ENCODE data around the gene OTOP1. TPM values are rescaled to one million over a fixed set of nuclear protein-coding genes. Genes with fewer than 3 reads are reported as not detected.
"Not testable (repeated sequence)": the region's sequence is repeated elsewhere in the genome, so short reads cannot be mapped to it uniquely, and the experiment has no call there.

OTOP1 gene
- total and polyA plus RNA-seq, 5 donors, result not detected

- intact Hi-C loops (cut with DNase I), result loop anchor here in 1 of 4 donors (5.0 kb wide), 1 partner anchor 81 kb away; no protein-coding TSS in a partner anchor
- no peaks in the 10 kb centered on the region for H3K27me3 ChIP-seq (ENCODE audit: control insufficient read depth, insufficient read depth)
- no peak overlapping the region for H3K4me3 ChIP-seq (ENCODE audit: low read length)
- no peaks in the 10 kb centered on the region for H3K4me1 ChIP-seq (ENCODE audit: control insufficient read depth, insufficient read depth, low read length)
- DNase-seq (peak in 1 of 3 donors; percentile 25), ATAC-seq (peak in 1 of 2 donors; percentile 88)
- no peaks in the 10 kb centered on the region for H3K9me3 ChIP-seq (ENCODE audit: control insufficient read depth, low read length)
- 63% methylated on average over 10 of the region's 10 CpGs for WGBS
- no peak overlapping the region for H3K27ac ChIP-seq (ENCODE audit: low read length)
These were observed 30.1 kb upstream of the OTOP1 start for GRCh38 chr4:4256799-4257198.

- Histone ChIP-seq H3K4me1 (ENCODE audit: control insufficient read depth, insufficient read depth, low read length) (no peaks in the 10 kb centered on the region), H3K9me3 (ENCODE audit: control insufficient read depth, low read length) (no peaks in the 10 kb centered on the region), H3K27ac (ENCODE audit: low read length) (no peak overlapping the region), H3K27me3 (ENCODE audit: control insufficient read depth, insufficient read depth) (no peaks in the 10 kb centered on the region), H3K4me3 (ENCODE audit: low read length) (no peak overlapping the region)
- no peak for DNase-seq
- ATAC-seq, result no peak
- intact Hi-C loops (cut with DNase I), result loop anchor here (5.0 kb wide), 2 partner anchors 78 to 83 kb away; no protein-coding TSS in a partner anchor
- WGBS, result 79% methylated on average over 6 of the region's 6 CpGs
These were observed 27.9 kb upstream of the OTOP1 start for GRCh38 chr4:4254666-4255065.

GRCh38 chr4:4254199-4254598 lies 27.5 kb upstream of the OTOP1 start:
- no peak for DNase-seq
- H3K27me3 ChIP-seq (ENCODE audit: control insufficient read depth, insufficient read depth), result no peaks in the 10 kb centered on the region
- ATAC-seq, result no peak
- 82% methylated on average over 11 of the region's 11 CpGs for WGBS
- no peak overlapping the region for H3K4me3 ChIP-seq (ENCODE audit: low read length)
- no peaks in the 10 kb centered on the region for H3K9me3 ChIP-seq (ENCODE audit: control insufficient read depth, low read length)
- no peak overlapping the region for H3K27ac ChIP-seq (ENCODE audit: low read length)
- intact Hi-C loops (cut with DNase I), result loop anchor here in 3 of 4 donors (5.0 kb wide), 2 partner anchors 78 to 83 kb away; no protein-coding TSS in a partner anchor
- H3K4me1 ChIP-seq (ENCODE audit: control insufficient read depth, insufficient read depth, low read length), result no peaks in the 10 kb centered on the region

- ATAC-seq (no peak), DNase-seq (no peak)
- no peak overlapping the region for H3K4me3 ChIP-seq (ENCODE audit: low read length)
- WGBS, result 82% methylated on average over 8 of the region's 8 CpGs
- no peaks in the 10 kb centered on the region for H3K4me1 ChIP-seq (ENCODE audit: control insufficient read depth, insufficient read depth, low read length)
- H3K9me3 ChIP-seq (ENCODE audit: control insufficient read depth, low read length), result no peaks in the 10 kb centered on the region
- H3K27me3 ChIP-seq (ENCODE audit: control insufficient read depth, insufficient read depth), result no peaks in the 10 kb centered on the region
- intact Hi-C loops (cut with DNase I), result loop anchor here in 3 of 4 donors (5.0 kb wide), 2 partner anchors 82 to 87 kb away; no protein-coding TSS in a partner anchor
- no peak overlapping the region for H3K27ac ChIP-seq (ENCODE audit: low read length)
These were observed 23.1 kb upstream of the OTOP1 start for GRCh38 chr4:4249866-4250265.

- H3K27ac ChIP-seq (ENCODE audit: low read length); H3K27me3 ChIP-seq (ENCODE audit: control insufficient read depth, insufficient read depth); H3K9me3 ChIP-seq (ENCODE audit: control insufficient read depth, low read length); H3K4me1 ChIP-seq (ENCODE audit: control insufficient read depth, insufficient read depth, low read length); H3K4me3 ChIP-seq (ENCODE audit: low read length); ATAC-seq; intact Hi-C loops (cut with DNase I): not testable (repeated sequence)
- DNase-seq, result peak in 1 of 3 donors; percentile 59
- 94% methylated on average over 15 of the region's 15 CpGs for WGBS
These were observed 22.6 kb upstream of the OTOP1 start for GRCh38 chr4:4249342-4249741.

GRCh38 chr4:4248885-4249203 lies 22.1 kb upstream of the OTOP1 start:
- Histone ChIP-seq H3K27ac (ENCODE audit: low read length) (peak overlapping the region; percentile 97), H3K4me3 (ENCODE audit: low read length) (peak overlapping the region; percentile 95), H3K4me1 (ENCODE audit: control insufficient read depth, insufficient read depth, low read length) (no peaks in the 10 kb centered on the region), H3K9me3 (ENCODE audit: control insufficient read depth, low read length) (no peaks in the 10 kb centered on the region), H3K27me3 (ENCODE audit: control insufficient read depth, insufficient read depth) (no peaks in the 10 kb centered on the region)
- no peak for DNase-seq
- no peak for ATAC-seq
- 20% methylated on average over 10 of the region's 10 CpGs for WGBS
- intact Hi-C loops (cut with DNase I), result no loop called here

- 1% methylated on average over 62 of the region's 62 CpGs for WGBS
- Histone ChIP-seq H3K27me3 (ENCODE audit: control insufficient read depth, insufficient read depth) (no peaks in the 10 kb centered on the region), H3K27ac (ENCODE audit: low read length) (peak within 1 kb of the TSS; percentile 97), H3K9me3 (ENCODE audit: control insufficient read depth, low read length) (no peaks in the 10 kb centered on the region), H3K4me3 (ENCODE audit: low read length) (peak within 1 kb of the TSS; percentile 95), H3K4me1 (ENCODE audit: control insufficient read depth, insufficient read depth, low read length) (no peaks in the 10 kb centered on the region)
- intact Hi-C loops (cut with DNase I), result no loop called here
- ATAC-seq, result peak; percentile 98
- peak; percentile 92 to 97 (median 96) for DNase-seq
These were observed 21.5 kb upstream of the OTOP1 start, which contains the start of gene TMEM128 for GRCh38 chr4:4248029-4248884. TMEM128 (minus strand) TSS chr4:4248223; CDS start chr4:4248202, 21 bp downstream.

GRCh38 chr4:4247696-4248028 lies 20.9 kb upstream of the OTOP1 start:
- under 1% methylated on average over 12 of the region's 12 CpGs for WGBS
- H3K4me3 ChIP-seq (ENCODE audit: low read length), result peak overlapping the region; percentile 95
- no peaks in the 10 kb centered on the region for H3K4me1 ChIP-seq (ENCODE audit: control insufficient read depth, insufficient read depth, low read length)
- no peaks in the 10 kb centered on the region for H3K9me3 ChIP-seq (ENCODE audit: control insufficient read depth, low read length)
- intact Hi-C loops (cut with DNase I), result no loop called here
- H3K27ac ChIP-seq (ENCODE audit: low read length), result peak overlapping the region; percentile 97
- DNase-seq (no peak), ATAC-seq (no peak)
- no peaks in the 10 kb centered on the region for H3K27me3 ChIP-seq (ENCODE audit: control insufficient read depth, insufficient read depth)

- ATAC-seq (no peak), DNase-seq (no peak)
- Histone ChIP-seq H3K4me3 (ENCODE audit: low read length) (no peak overlapping the region), H3K9me3 (ENCODE audit: control insufficient read depth, low read length) (no peaks in the 10 kb centered on the region), H3K27ac (ENCODE audit: low read length) (no peak overlapping the region), H3K27me3 (ENCODE audit: control insufficient read depth, insufficient read depth) (no peaks in the 10 kb centered on the region), H3K4me1 (ENCODE audit: control insufficient read depth, insufficient read depth, low read length) (no peaks in the 10 kb centered on the region)
- WGBS, result 89% methylated on average over 1 of the region's 1 CpG
- intact Hi-C loops (cut with DNase I), result no loop called here
These were observed 18.4 kb upstream of the OTOP1 start for GRCh38 chr4:4245172-4245571.

- H3K27ac ChIP-seq (ENCODE audit: low read length); H3K9me3 ChIP-seq (ENCODE audit: control insufficient read depth, low read length); H3K4me3 ChIP-seq (ENCODE audit: low read length); H3K4me1 ChIP-seq (ENCODE audit: control insufficient read depth, insufficient read depth, low read length); DNase-seq; H3K27me3 ChIP-seq (ENCODE audit: control insufficient read depth, insufficient read depth); ATAC-seq; intact Hi-C loops (cut with DNase I): not testable (repeated sequence)
- 87% methylated on average over 3 of the region's 3 CpGs for WGBS
These were observed 12.8 kb upstream of the OTOP1 start for GRCh38 chr4:4239551-4239950.

GRCh38 chr4:4233610-4234009 lies 6.9 kb upstream of the OTOP1 start:
- intact Hi-C loops (cut with DNase I), result no loop called here
- DNase-seq (no peak), ATAC-seq (no peak)
- H3K9me3 ChIP-seq (ENCODE audit: control insufficient read depth, low read length), result no peaks in the 10 kb centered on the region
- 98% methylated on average over 2 of the region's 2 CpGs for WGBS
- no peaks in the 10 kb centered on the region for H3K27me3 ChIP-seq (ENCODE audit: control insufficient read depth, insufficient read depth)
- no peak overlapping the region for H3K27ac ChIP-seq (ENCODE audit: low read length)
- H3K4me1 ChIP-seq (ENCODE audit: control insufficient read depth, insufficient read depth, low read length), result no peaks in the 10 kb centered on the region
- no peak overlapping the region for H3K4me3 ChIP-seq (ENCODE audit: low read length)
